RWPE2 (cell line): ENCODE data around the gene GSG1L.

ENCODE experiments used
- ATAC-seq: fragments of 200-7000 bp; cut with Tn5 transposase; 3 replicates; pipeline ENCODE4 v1.9.1; 2021; ENCODE audit warnings: low read depth
- DNase-seq: peaks from one replicate; pipeline ENCODE4 v3.0.0-alpha.2; 2020; ENCODE audit warnings: low spot score
- H3K27ac ChIP-seq: fragments of 450-650 bp; 2 replicates; pipeline ENCODE4 v1.5.1; 2017; ENCODE audit warnings: mild to moderate bottlenecking; ENCODE audit not compliant: poor library complexity, severe bottlenecking
- H3K27me3 ChIP-seq: fragments of 250-450 bp; sonication (Bioruptor Pico); 2 replicates; pipeline ENCODE4 v1.5.1; 2021; ENCODE audit warnings: mild to moderate bottlenecking, moderate library complexity; ENCODE audit not compliant: insufficient read depth, poor library complexity, severe bottlenecking
- H3K36me3 ChIP-seq: fragments of 250-450 bp; sonication (Bioruptor Pico); 2 replicates; pipeline ENCODE4 v1.5.1; 2020; ENCODE audit warnings: low read depth, mild to moderate bottlenecking, moderate library complexity
- H3K4me1 ChIP-seq: fragments of 250-450 bp; sonication (Bioruptor Pico); 2 replicates; pipeline ENCODE4 v1.5.1; 2021; ENCODE audit warnings: mild to moderate bottlenecking, moderate library complexity; ENCODE audit not compliant: insufficient read depth, poor library complexity, severe bottlenecking
- H3K4me3 ChIP-seq: fragments of 250-450 bp; sonication (Bioruptor Pico); 2 replicates; pipeline ENCODE4 v1.5.1; 2021; ENCODE audit warnings: mild to moderate bottlenecking, moderate library complexity; ENCODE audit not compliant: severe bottlenecking
- H3K9me3 ChIP-seq: fragments of 250-450 bp; sonication (Bioruptor Pico); 2 replicates; pipeline ENCODE4 v1.5.1; 2021; ENCODE audit warnings: mild to moderate bottlenecking, moderate library complexity; ENCODE audit not compliant: severe bottlenecking
- CTCF ChIP-seq: fragments of 450-650 bp; IDR thresholded peaks from one replicate; pipeline ENCODE4 v1.5.1; 2017; ENCODE audit warnings: mild to moderate bottlenecking, moderate library complexity; ENCODE audit not compliant: poor library complexity, severe bottlenecking

The GSG1L gene

GRCh38 chr16:28098959-28099945 is 35.7 kb upstream of the GSG1L start:
- H3K4me3 ChIP-seq = no peak overlapping the region
- peaks cover 65% of the 10 kb centered on the region for H3K36me3 ChIP-seq
- DNase-seq (no peak), ATAC-seq (no peak)
- no peaks in the 10 kb centered on the region for H3K9me3 ChIP-seq
- no peaks in the 10 kb centered on the region for H3K4me1 ChIP-seq
- no peak for TF ChIP-seq CTCF
- H3K27me3 ChIP-seq = no peaks in the 10 kb centered on the region
- H3K27ac ChIP-seq = no peak overlapping the region

- no peak for ATAC-seq
Measured at GRCh38 chr16:28098171-28098958, 34.9 kb upstream of the GSG1L start.

GRCh38 chr16:28096983-28097899 is 33.7 kb upstream of the GSG1L start:
- Histone ChIP-seq H3K27ac (no peak overlapping the region), H3K27me3 (no peaks in the 10 kb centered on the region), H3K4me1 (no peaks in the 10 kb centered on the region), H3K9me3 (no peaks in the 10 kb centered on the region), H3K4me3 (no peak overlapping the region), H3K36me3 (peaks cover 44% of the 10 kb centered on the region)
- no peak for ATAC-seq
- DNase-seq = no peak
- TF ChIP-seq CTCF = no peak

More at GRCh38 chr16:28098171-28098958, 34.9 kb upstream of the GSG1L start:
- no peak for DNase-seq
- Histone ChIP-seq H3K9me3 (no peaks in the 10 kb centered on the region), H3K4me1 (no peaks in the 10 kb centered on the region), H3K27me3 (no peaks in the 10 kb centered on the region), H3K36me3 (peaks cover 56% of the 10 kb centered on the region), H3K27ac (no peak overlapping the region), H3K4me3 (no peak overlapping the region)
- TF ChIP-seq CTCF = no peak

- DNase-seq (peak; percentile 23), ATAC-seq (no peak; the same call in 2 of the 3 replicates)
- Histone ChIP-seq H3K27ac (no peak overlapping the region), H3K4me3 (no peak overlapping the region), H3K36me3 (peaks cover 11% of the 10 kb centered on the region; the same call in 1 of the 2 replicates), H3K27me3 (no peaks in the 10 kb centered on the region), H3K4me1 (no peaks in the 10 kb centered on the region), H3K9me3 (no peaks in the 10 kb centered on the region)
- TF ChIP-seq CTCF = no peak
Measured at GRCh38 chr16:28093385-28093725, 29.8 kb upstream of the GSG1L start.
